Dermis blood vessel endothelial cell (primary cell): ENCODE data around the gene UGT1A7. TPM values are rescaled to one million over a fixed set of nuclear protein-coding genes. Genes with fewer than 3 reads are reported as not detected.

Experiments used
- DNase-seq: peaks from one replicate; pipeline ENCODE4 v3.0.0; 2010
- total RNA-seq: library from RNA; depleted of rRNA; stranded (reverse); fragments of >200 nt; gene quantifications from 2 replicates; pipeline ENCODE4 v1.2.3, GENCODE V29; 2014

UGT1A7 gene
- total RNA-seq, 1 donor from 2014 or later = not detected

- DNase-seq = no peak
These were observed 83.1 kb downstream of the UGT1A7 start for GRCh38 chr2:233764761-233765160.

DNA sequence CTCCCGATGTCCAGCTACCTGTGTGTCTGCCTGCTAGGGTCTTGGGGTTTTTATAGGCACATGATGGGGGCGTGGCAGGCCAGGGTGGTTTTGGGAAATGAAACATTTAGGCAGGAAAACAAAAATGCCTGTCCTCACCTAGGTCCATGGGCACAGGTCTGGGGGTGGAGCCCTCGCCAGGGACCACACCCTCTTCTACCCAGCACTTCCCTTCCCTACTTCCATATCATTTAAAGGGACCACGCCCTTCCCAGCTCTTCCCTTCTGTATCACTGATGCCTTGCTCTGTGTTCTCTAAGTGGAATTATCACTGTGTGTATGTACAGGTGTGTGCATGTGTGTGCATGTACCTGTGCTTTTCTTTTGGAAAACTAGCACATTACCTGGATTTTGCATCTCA is 84.7 kb downstream of the UGT1A7 start:
- DNase-seq = no peak

GRCh38 chr2:233768076-233768475 is 86.4 kb downstream of the UGT1A7 start:
- no peak for DNase-seq

DNA sequence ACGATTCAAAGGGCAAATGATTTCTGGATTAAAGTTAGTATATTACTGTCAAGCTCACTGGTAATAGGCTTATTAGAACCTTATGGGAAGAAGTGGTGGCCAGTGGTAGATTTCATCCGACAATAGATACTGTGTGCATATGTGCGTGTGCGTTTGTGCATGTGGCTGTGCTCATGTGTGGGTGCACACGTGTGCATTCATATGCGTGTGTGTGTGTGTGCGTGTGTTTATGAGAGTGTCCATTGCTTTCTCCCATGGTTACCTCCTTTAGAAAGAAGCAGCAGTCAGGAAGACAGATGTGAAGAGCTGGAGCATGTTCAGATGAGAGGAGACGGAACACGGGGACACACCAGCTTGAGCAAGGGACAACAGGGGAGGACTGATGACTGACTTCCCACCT is 87.6 kb downstream of the UGT1A7 start:
- DNase-seq = no peak

GRCh38 chr2:233772153-233772552 is 90.5 kb downstream of the UGT1A7 start:
- DNase-seq = no peak

GRCh38 chr2:233772583-233772982 is 90.9 kb downstream of the UGT1A7 start:
- DNase-seq = no peak

GRCh38 chr2:233773854-233774253 is 92.2 kb downstream of the UGT1A7 start:
- DNase-seq = no peak

DNA sequence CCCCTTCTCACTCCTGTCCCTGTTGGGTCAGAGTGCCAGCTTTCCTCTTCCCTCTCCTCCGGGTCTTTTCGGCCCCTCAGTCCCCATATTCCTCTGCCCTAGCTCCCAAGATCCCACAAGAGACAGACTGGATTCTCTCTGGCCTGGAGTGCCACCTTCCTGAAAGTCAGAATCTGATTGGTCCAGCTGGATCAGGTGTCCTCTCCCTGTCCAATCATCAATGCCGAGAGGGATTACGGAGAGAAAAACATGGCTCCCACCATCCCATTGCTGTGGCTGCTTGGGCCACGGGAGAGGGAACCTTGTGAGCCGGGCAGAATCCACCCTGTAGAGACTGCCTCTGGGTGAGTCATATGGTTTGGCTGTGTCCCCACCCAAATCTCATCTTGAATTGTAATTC is 93.7 kb downstream of the UGT1A7 start:
- no peak for DNase-seq

DNA sequence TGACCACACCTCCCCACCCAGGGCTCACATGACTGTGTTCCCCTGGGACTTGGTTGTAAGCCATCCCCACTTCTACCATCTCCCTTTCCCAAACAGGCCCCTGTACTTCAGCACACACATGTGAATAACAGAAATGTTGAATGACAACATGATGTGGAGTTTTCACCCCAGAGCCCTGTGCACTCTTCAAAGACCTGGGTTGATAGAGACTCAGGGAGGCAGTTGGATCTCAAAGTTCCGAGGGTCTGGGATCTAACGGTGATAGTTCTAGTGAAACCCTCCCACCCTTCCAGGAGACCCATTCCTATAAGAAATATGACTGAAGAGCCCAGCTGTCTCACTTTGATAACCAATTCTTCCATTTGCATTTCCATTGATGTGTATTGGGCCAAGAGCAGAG is 96.3 kb downstream of the UGT1A7 start, which contains the start of gene MROH2A:
MROH2A (plus strand) TSS at position 301 of the 400 bp plus-strand sequence. CDS start 1,029 bp downstream, outside the sequence.
- DNase-seq = no peak

GRCh38 chr2:233779722-233780121 is 98.0 kb downstream of the UGT1A7 start:
- DNase-seq = no peak

DNA sequence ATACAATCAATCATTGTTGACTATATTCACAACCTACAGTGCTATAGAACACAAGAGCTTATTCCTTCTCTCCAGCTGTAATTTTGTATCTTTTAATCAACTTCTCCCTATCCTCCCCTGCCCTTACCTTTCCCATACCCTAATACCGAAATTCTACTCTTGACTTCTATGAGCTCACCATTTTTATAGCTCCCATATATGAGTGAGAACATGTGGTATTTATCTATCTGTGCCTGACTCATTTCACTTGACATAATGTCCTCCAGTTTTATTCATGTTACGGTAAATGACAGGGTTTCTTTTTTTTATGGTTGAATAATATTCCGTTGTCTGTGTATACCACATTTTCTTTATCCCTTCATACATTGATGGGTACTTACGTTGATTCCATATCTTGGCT is 99.1 kb downstream of the UGT1A7 start:
- DNase-seq = no peak

GRCh38 chr2:233789554-233789953 is 107.9 kb downstream of the UGT1A7 start:
- DNase-seq = no peak

DNA sequence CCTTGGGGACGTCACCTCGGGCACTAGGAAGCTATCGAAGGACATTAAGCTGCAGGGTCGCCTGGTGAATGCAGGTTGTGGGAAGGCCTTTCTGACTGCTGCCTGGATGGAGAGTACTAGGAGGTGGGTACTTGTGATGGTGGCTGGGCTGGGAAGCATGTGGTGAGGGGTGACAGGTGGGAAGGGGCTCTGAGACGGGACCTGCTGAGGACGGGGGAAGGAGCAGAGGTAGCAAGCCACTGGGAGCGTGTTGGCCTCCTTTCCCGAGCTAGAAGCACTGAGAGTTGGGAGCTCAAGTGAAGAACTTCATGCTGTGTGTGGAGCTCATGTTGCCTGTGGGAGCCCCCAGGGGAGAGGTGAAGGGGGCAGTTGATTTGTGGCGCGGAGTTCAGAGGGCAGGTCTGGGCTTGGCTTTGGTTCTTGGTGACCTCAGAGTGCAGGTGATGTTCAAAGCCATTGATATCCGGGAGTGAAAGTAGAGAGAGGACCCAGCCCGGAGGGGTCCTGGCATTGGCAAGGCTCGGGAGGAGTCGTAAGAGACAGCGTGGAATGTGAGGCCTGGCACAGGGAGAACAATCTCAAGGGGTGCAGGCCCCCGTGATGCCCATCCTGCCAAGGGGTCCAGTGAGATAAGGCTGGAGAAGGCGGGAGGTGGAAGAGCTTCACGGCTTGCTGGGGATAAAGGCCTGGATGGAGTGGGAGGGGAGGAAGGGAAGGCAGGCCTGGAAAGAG is 109.6 kb downstream of the UGT1A7 start:
- no peak for DNase-seq

DNA sequence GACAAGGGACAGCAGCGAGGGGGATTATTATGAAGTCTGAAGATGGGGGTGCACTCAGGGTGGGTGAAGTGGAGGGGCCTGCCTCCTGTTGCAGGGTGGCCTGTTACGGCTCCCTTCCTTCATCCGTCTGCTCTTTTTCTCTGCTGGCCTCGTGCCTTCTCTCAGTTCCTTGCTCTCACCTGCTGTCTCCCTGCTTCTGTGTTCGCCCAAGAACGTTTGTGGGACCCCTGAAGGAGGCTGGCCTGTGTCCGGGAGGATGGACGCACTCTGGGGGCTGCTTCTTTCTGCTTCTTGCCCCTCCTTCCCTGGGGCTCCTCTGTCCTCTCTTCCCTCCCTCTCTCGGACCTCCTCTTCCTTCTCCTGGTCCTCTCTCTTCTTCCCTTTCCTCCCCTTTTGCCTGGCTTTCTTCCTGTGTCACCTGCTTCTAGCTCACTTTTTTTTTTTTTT is 110.2 kb downstream of the UGT1A7 start:
- no peak for DNase-seq

GRCh38 chr2:233792720-233793119 is 111.0 kb downstream of the UGT1A7 start:
- DNase-seq = no peak

DNA sequence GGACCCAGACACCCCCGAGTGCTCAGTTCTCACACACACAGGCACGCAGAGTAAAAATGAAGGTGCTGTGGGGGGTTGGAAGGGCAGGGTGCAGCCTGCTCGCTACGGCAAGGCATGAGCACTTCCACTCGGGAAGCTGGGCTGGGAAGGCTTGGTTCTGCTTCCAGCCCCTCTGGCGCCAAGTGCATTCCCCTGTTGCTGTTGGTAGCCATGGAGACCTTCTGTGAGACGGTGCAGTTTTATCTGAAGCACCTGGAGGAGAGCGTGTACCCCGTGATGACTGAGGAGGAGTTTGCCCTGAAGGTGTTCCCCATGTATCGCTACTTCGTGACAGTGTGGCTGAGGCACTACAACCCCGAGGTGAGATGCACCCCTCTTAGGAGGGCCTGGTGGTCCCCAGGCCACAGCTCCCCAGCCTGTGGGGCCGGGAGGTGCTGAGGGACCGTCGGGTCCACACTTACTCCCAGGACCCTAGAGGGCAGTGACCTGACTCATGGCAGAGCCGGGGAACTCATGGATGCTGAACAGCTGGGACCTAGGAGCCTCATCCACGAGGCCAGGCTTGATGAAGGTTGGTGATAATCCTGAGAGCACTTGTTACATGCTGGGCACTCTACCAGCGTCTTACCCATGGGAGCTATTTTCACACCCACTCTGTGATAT is 111.9 kb downstream of the UGT1A7 start:
- DNase-seq = no peak

DNA sequence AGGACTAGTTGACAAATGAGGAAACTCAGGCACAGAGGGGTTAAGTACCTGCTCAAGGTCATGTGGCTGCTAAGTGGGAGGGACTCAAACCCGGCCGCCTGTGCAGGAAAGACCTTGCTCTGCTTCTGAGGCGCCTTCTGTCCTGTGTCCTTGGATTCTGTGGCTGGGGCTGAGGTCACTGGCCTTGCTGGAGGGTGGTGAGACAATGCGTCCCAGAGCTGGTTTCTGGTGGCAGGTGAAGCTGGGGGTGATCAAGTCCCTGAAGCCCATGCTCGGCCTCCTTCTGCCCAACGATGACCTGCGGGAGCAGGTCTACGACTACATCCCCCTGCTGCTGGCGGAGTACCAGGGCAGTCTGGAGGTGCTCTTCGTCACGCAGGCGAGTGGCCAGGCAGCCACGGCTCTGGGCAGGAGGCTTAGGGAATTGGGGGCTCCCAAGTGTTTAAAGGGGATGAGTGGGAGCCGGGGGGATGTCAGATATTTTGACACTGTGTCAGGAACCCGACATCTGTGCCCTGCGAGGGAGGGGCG is 112.5 kb downstream of the UGT1A7 start:
- no peak for DNase-seq

GRCh38 chr2:233795735-233796171 is 114.1 kb downstream of the UGT1A7 start:
- DNase-seq = no peak

GRCh38 chr2:233796254-233796653 is 114.6 kb downstream of the UGT1A7 start:
- DNase-seq = no peak

DNA sequence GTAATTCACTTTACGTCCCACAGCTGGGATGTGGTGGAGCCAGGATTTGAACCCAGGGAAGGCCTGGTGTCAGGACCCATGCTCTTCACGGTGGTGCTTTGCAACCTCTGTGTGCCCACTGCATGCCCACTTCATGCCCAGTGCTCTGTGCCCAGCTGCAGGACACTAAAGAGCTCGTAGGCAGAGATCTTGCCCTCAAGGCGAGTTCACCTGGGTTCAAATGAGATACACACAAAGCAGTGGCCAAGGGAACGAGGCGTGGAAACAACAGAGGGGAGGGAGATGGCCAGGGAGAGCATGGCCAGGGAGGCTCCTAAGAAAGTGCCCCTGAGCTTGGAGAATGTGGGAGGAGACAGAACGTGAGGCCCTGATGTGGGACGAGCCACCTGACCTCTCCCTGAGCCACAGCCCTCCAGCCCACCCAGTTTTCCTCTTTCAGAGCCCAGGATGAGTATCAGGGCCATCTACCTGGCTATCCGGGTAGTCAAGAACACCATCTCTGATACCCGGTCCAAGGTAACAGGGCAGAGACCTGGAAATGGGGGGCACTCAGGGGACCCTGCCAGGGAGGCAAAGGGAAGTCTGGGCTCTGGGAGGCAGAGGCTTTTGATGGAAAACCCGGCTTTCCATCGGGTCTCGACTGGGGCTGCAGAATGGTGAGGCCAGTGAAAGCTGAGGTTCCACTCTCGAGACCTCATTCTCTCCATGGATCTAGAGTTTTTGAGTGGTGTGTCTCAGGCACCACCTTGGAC is 116.8 kb downstream of the UGT1A7 start:
- no peak for DNase-seq

- DNase-seq = no peak
These were observed 117.5 kb downstream of the UGT1A7 start for GRCh38 chr2:233799087-233799665.

DNA sequence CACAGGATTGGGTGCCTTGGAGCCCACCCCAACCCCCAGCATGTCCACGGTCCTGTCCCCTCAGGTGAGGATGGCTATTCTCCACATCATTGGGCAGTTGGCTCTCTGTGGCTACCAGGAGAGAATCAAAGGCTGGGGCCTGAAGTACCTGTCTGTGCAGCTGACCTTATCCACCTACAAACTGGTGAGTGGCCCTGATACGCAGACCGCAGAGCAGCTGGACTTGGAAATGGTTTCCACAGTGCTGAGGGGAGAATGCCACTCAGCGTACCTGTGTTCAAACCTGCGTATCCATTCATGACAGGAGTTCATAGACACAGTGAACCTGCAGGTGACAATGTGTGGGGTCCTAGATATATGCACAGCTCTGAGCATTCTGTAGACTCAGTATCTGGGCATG is 118.0 kb downstream of the UGT1A7 start:
- DNase-seq = no peak

- no peak for DNase-seq
These were observed 118.5 kb downstream of the UGT1A7 start for GRCh38 chr2:233800208-233800607.
